Testis (tissue), 3 donors: ENCODE results near the gene TBC1D10A. TPM values are rescaled to one million over a fixed set of nuclear protein-coding genes. Genes with fewer than 3 reads are reported as not detected.

Experiments
- DNase-seq: peaks from one replicate; pipeline ENCODE4 v3.0.0-alpha.2; 2019
- H3K27ac ChIP-seq, 2 donors: fragments of 200-600 bp; sonication (generic); one replicate each; pipeline ENCODE4 v1.5.1; 2019
- H3K27me3 ChIP-seq: fragments of 200-600 bp; sonication (generic); one replicate; pipeline ENCODE4 v1.5.1; 2019
- H3K36me3 ChIP-seq: fragments of 200-600 bp; sonication (generic); one replicate; pipeline ENCODE4 v1.5.1; 2017; ENCODE audit warnings: low read depth; ENCODE audit errors: missing control alignments
- H3K4me1 ChIP-seq: fragments of 200-600 bp; sonication (generic); one replicate; pipeline ENCODE4 v1.5.1; 2019
- H3K4me3 ChIP-seq, 2 donors: fragments of 200-600 bp; sonication (generic); one replicate each; pipeline ENCODE4 v1.5.1; 2017 to 2019
- H3K9me3 ChIP-seq: fragments of 200-600 bp; sonication (generic); one replicate; pipeline ENCODE4 v1.5.1; 2017
- CTCF ChIP-seq, 3 experiments: fragments of 450-650 bp in 2 of 3; fragments of 200-600 bp in 1 of 3; sonication (generic) in 1 of 3; IDR thresholded peaks; one replicate each; pipeline ENCODE4 v1.5.1; 2016 to 2019; ENCODE audit warnings: antibody characterized with exemption in 3 of 3, mild to moderate bottlenecking in 2 of 3, moderate library complexity in 1 of 3
- POLR2A ChIP-seq: fragments of 450-650 bp; IDR thresholded peaks from one replicate; pipeline ENCODE4 v1.6.1; 2017; ENCODE audit warnings: antibody characterized with exemption, mild to moderate bottlenecking, moderate library complexity
- WGBS, 2 donors: methylation state at CpG; one replicate each; pipeline ENCODE4 v1.1.5; 2018; 5-methylcytosine and 5-hydroxymethylcytosine counted together
- intact Hi-C: fragments of 100-400 bp; cut with DNase I; formaldehyde crosslinking; loops from one replicate; pipeline ENCODE4 v1.15.1; 2023; ENCODE audit warnings: low total_unique reads
- polyA plus RNA-seq: library from polyadenylated mRNA; stranded (reverse); fragments of 350-450 nt; fragmentation: Illumina TruSeq; extraction: RNeasy Lipid Tissue Mini Kit (QIAGEN cat#74804); gene quantifications from one replicate; pipeline ENCODE4 v1.2.3, GENCODE V29; 2014; ENCODE audit warnings: low read depth, low replicate concordance; ENCODE audit not compliant: insufficient read depth
- total RNA-seq, 2 donors: library from RNA; depleted of rRNA; stranded (reverse); fragments of >200 nt; gene quantifications; one replicate each; pipeline ENCODE4 v1.2.3, GENCODE V29; 2016

Gene TBC1D10A
- total and polyA plus RNA-seq, 3 donors from 2014 or later: 48.4 to 79.1 (median 51.0) TPM

GRCh38 chr22:30362651-30363281 is 36.0 kb upstream of the TBC1D10A start:
- no peaks in the 10 kb centered on the region for H3K36me3 ChIP-seq
- H3K9me3 ChIP-seq: no peaks in the 10 kb centered on the region
- no peak for DNase-seq
- intact Hi-C loops: no loop called here
- TF ChIP-seq CTCF (IDR thresholded peaks at IDR 0.05) (no peak), POLR2A (no peak)
- no peaks in the 10 kb centered on the region for H3K4me1 ChIP-seq
- H3K27ac ChIP-seq: no peak overlapping the region
- H3K4me3 ChIP-seq: no peak overlapping the region
- 66 to 83% methylated on average over 6 to 7 of the region's 7 CpGs for WGBS, 2 donors
- no peaks in the 10 kb centered on the region for H3K27me3 ChIP-seq

GRCh38 chr22:30361916-30362650 is 35.3 kb upstream of the TBC1D10A start:
- H3K9me3 ChIP-seq: no peaks in the 10 kb centered on the region
- TF ChIP-seq CTCF (IDR thresholded peaks at IDR 0.05) (no peak), POLR2A (no peak)
- no peaks in the 10 kb centered on the region for H3K27me3 ChIP-seq
- no peaks in the 10 kb centered on the region for H3K4me1 ChIP-seq
- 74 to 92% methylated on average over 7 to 10 of the region's 10 CpGs for WGBS, 2 donors
- no peak for DNase-seq
- H3K36me3 ChIP-seq: no peaks in the 10 kb centered on the region
- intact Hi-C loops: no loop called here
- H3K27ac ChIP-seq: no peak overlapping the region
- no peak overlapping the region for H3K4me3 ChIP-seq

- TF ChIP-seq POLR2A: no peak
- TF ChIP-seq CTCF (IDR thresholded peaks at IDR 0.05): no peak
- 84 to 90% methylated on average over 6 of the region's 6 CpGs for WGBS, 2 donors
- H3K4me3 ChIP-seq: no peak overlapping the region
- intact Hi-C loops: no loop called here
- H3K9me3 ChIP-seq: no peaks in the 10 kb centered on the region
- no peaks in the 10 kb centered on the region for H3K27me3 ChIP-seq
- H3K27ac ChIP-seq: no peak overlapping the region
- H3K4me1 ChIP-seq: peaks cover 27% of the 10 kb centered on the region
- no peaks in the 10 kb centered on the region for H3K36me3 ChIP-seq
- no peak for DNase-seq
These were observed 31.8 kb upstream of the TBC1D10A start for GRCh38 chr22:30358541-30358940.

GRCh38 chr22:30357650-30358215 is 31.0 kb upstream of the TBC1D10A start:
- H3K36me3 ChIP-seq: no peaks in the 10 kb centered on the region
- H3K27me3 ChIP-seq: no peaks in the 10 kb centered on the region
- no peak for TF ChIP-seq CTCF (IDR thresholded peaks at IDR 0.05)
- TF ChIP-seq POLR2A: no peak
- intact Hi-C loops: no loop called here
- H3K4me1 ChIP-seq: peaks cover 28% of the 10 kb centered on the region
- peak overlapping the region; percentile 86 to 93 for H3K4me3 ChIP-seq
- 36 to 42% methylated on average over 22 of the region's 22 CpGs for WGBS, 2 donors
- H3K9me3 ChIP-seq: no peaks in the 10 kb centered on the region
- DNase-seq: no peak
- no peak overlapping the region for H3K27ac ChIP-seq
